Peyer's patch (tissue), 4 donors: ENCODE results near the gene PYCARD. TPM values are rescaled to one million over a fixed set of nuclear protein-coding genes. Genes with fewer than 3 reads are reported as not detected.

Experiments
- DNase-seq, 3 donors: peaks; one replicate each; pipeline ENCODE4 v3.0.0-alpha.2; 2017 to 2019
- H3K27ac ChIP-seq, 4 donors: fragments of 200-600 bp; sonication (generic); one replicate each; pipeline ENCODE4 v1.5.1; 2016 to 2019
- H3K27me3 ChIP-seq, 2 donors: fragments of 200-600 bp; sonication (generic); one replicate each; pipeline ENCODE4 v1.5.1; 2019
- H3K36me3 ChIP-seq, 3 donors: fragments of 200-600 bp; sonication (generic); one replicate each; pipeline ENCODE4 v1.5.1; 2016 to 2019
- H3K4me1 ChIP-seq, 4 donors: fragments of 200-600 bp; sonication (generic); one replicate each; pipeline ENCODE4 v1.5.1; 2016 to 2019
- H3K4me3 ChIP-seq, 4 donors: fragments of 200-600 bp; sonication (generic); 1 replicate in 3 of 4; 2 replicates in 1 of 4; pipeline ENCODE4 v1.5.1; 2016 to 2019; ENCODE audit warnings: mild to moderate bottlenecking in 1 of 4
- H3K9me3 ChIP-seq, 4 donors: fragments of 200-600 bp; sonication (generic); one replicate each; pipeline ENCODE4 v1.5.1; 2016 to 2019; ENCODE audit warnings: mild to moderate bottlenecking in 1 of 4
- CTCF ChIP-seq, 6 experiments: fragments of 450-650 bp in 4 of 6; fragments of 200-600 bp in 2 of 6; sonication (generic) in 1 of 6; IDR thresholded peaks; one replicate each; pipeline ENCODE4 v1.5.1; 2017 to 2019; ENCODE audit warnings: antibody characterized with exemption in 6 of 6, mild to moderate bottlenecking in 3 of 6, moderate library complexity in 1 of 6
- POLR2A ChIP-seq, 2 donors: fragments of 450-650 bp; IDR thresholded peaks; one replicate each; pipeline ENCODE4 v1.5.1; 2017; ENCODE audit warnings: antibody characterized with exemption in 2 of 2, mild to moderate bottlenecking in 2 of 2, moderate library complexity in 2 of 2
- total RNA-seq, 4 donors: library from RNA; depleted of rRNA; stranded (reverse); fragments of >200 nt; gene quantifications; one replicate each; pipeline ENCODE4 v1.1.0, GENCODE V29; 2016

PYCARD gene
- total RNA-seq, 4 donors from 2014 or later: 91.1 to 201 (median 125) TPM

- peaks cover 0 to 84% (median 4%) of the 10 kb centered on the region in 3 donors for H3K36me3 ChIP-seq
- TF ChIP-seq POLR2A (IDR thresholded peaks at IDR 0.05): no peak
- TF ChIP-seq CTCF (IDR thresholded peaks at IDR 0.05): no peak
Measured at GRCh38 chr16:31192856-31193642, 9.5 kb downstream of the PYCARD start.

GRCh38 chr16:31191697-31192428, 10.7 kb downstream of the PYCARD start:
- no peaks in the 10 kb centered on the region for H3K27me3 ChIP-seq

More at GRCh38 chr16:31192856-31193642, 9.5 kb downstream of the PYCARD start:
- H3K27ac ChIP-seq: no peak overlapping the region
- no peak for DNase-seq
- H3K4me1 ChIP-seq: peaks cover 0 to 4% (median 0%) of the 10 kb centered on the region in 4 donors
- H3K9me3 ChIP-seq: no peaks in the 10 kb centered on the region
- no peaks in the 10 kb centered on the region for H3K27me3 ChIP-seq
- no peak overlapping the region for H3K4me3 ChIP-seq

GRCh38 chr16:31190818-31191444, 11.6 kb downstream of the PYCARD start:
- Histone ChIP-seq H3K4me1 (no peaks in the 10 kb centered on the region), H3K9me3 (no peaks in the 10 kb centered on the region), H3K36me3 (peaks cover 0 to 100% (median 4%) of the 10 kb centered on the region in 3 donors), H3K27ac (no peak overlapping the region), H3K4me3 (no peak overlapping the region), H3K27me3 (no peaks in the 10 kb centered on the region)
- DNase-seq: no peak
- no peak for TF ChIP-seq POLR2A (IDR thresholded peaks at IDR 0.05)
- no peak for TF ChIP-seq CTCF (IDR thresholded peaks at IDR 0.05)

More at GRCh38 chr16:31191697-31192428, 10.7 kb downstream of the PYCARD start:
- Histone ChIP-seq H3K4me3 (no peak overlapping the region), H3K36me3 (peaks cover 0 to 96% (median 4%) of the 10 kb centered on the region in 3 donors), H3K9me3 (no peaks in the 10 kb centered on the region), H3K4me1 (no peaks in the 10 kb centered on the region), H3K27ac (no peak overlapping the region)
- TF ChIP-seq CTCF (IDR thresholded peaks at IDR 0.05): no peak
- no peak for DNase-seq

- no peaks in the 10 kb centered on the region for H3K4me1 ChIP-seq
- H3K27ac ChIP-seq: no peak overlapping the region
- H3K9me3 ChIP-seq: no peaks in the 10 kb centered on the region
- TF ChIP-seq CTCF (IDR thresholded peaks at IDR 0.05): no peak
- no peak for TF ChIP-seq POLR2A (IDR thresholded peaks at IDR 0.05)
- DNase-seq: no peak
- H3K4me3 ChIP-seq: no peak overlapping the region
- H3K36me3 ChIP-seq: peaks cover 0 to 100% (median 4%) of the 10 kb centered on the region in 3 donors
- no peaks in the 10 kb centered on the region for H3K27me3 ChIP-seq
Measured at GRCh38 chr16:31190061-31190460, 12.5 kb downstream of the PYCARD start.

DNA sequence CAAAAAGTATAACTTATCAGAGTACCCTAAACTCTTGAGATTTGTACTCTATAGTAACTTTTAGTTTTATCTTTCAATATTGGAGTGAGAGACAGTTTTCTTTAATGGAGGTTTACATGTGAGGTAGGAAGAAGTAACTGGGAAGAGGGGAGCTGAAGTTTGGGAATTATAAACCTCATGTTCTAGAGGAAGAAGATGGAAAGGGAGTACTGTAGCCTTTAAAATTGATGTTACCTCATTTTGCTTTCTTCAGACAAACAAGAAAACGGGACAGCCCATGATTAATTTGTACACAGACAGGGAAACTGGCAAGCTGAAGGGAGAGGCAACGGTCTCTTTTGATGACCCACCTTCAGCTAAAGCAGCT, 13.2 kb downstream of the PYCARD start:
- Histone ChIP-seq H3K4me1 (no peaks in the 10 kb centered on the region), H3K27me3 (no peaks in the 10 kb centered on the region), H3K4me3 (no peak overlapping the region), H3K36me3 (peaks cover 0 to 100% (median 4%) of the 10 kb centered on the region in 3 donors), H3K27ac (no peak overlapping the region), H3K9me3 (no peaks in the 10 kb centered on the region)
- no peak for DNase-seq
- TF ChIP-seq POLR2A (IDR thresholded peaks at IDR 0.05) (no peak), CTCF (IDR thresholded peaks at IDR 0.05) (no peak)
